Choroid plexus epithelial cell (primary cell): ENCODE data around the gene NPTX1.

Experiments
- DNase-seq: peaks from one replicate; pipeline ENCODE4 v3.0.0-alpha.2; 2010; ENCODE audit warnings: low read depth
- H3K4me3 ChIP-seq: 2 replicates; pipeline ENCODE4 v1.5.1; 2011; ENCODE audit warnings: low read depth, mild to moderate bottlenecking, control low read depth, low read length, moderate library complexity
- CTCF ChIP-seq: conservative IDR thresholded peaks from 2 replicates; pipeline ENCODE4 v1.5.1; 2011; ENCODE audit warnings: low read depth, mild to moderate bottlenecking, control low read depth, inconsistent platforms, low read length, moderate library complexity

NPTX1 gene

GRCh38 chr17:80422981-80423380, 53.4 kb downstream of the NPTX1 start:
- no peak for DNase-seq
- no peak overlapping the region for H3K4me3 ChIP-seq
- TF ChIP-seq CTCF = no peak

DNA sequence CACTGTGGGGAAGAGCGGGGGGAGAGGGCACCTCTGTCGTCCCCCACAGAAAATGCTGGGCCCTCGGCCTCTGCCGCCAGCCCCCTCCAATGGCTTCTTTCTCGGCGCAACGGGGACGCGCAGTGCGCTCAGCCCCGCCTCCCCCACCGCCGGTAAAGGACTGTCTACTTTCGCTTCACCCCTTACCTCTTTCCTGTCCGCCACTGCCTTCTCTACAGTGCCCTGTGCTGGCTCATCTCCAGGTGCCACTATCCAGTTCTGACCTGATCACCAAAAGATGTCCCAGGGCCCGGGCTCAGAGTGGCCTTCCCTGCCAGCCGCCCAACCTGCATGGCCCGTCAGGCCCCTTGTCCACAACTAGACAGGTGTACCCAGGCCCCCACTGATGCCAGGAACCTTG, 54.1 kb downstream of the NPTX1 start:
- no peak overlapping the region for H3K4me3 ChIP-seq
- no peak for TF ChIP-seq CTCF
- DNase-seq = no peak

GRCh38 chr17:80421381-80422090, 54.9 kb downstream of the NPTX1 start:
- DNase-seq = no peak

DNA sequence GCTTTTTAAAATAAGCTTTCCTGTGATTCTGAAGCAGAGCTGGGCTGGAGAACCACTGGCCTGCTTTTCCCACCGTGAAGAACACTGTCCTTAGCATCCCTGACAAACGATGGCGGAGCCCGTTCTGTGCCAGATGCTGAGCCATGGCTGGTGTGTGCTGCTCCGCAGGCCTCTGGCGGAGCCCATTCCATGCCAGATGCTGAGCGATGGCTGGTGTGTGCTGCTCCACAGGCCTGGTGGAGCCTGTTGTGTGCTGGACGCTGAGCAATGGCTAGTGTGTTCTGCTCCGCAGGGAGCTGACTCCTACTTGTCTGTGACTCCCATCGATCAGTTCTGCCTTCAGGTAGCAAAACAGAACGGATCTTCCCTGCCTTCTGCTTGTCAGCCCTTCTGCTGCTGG, 57.2 kb downstream of the NPTX1 start:
- TF ChIP-seq CTCF = no peak
- no peak for DNase-seq
- no peak overlapping the region for H3K4me3 ChIP-seq

More at GRCh38 chr17:80421381-80422090, 54.9 kb downstream of the NPTX1 start:
- TF ChIP-seq CTCF = no peak
- no peak overlapping the region for H3K4me3 ChIP-seq

DNA sequence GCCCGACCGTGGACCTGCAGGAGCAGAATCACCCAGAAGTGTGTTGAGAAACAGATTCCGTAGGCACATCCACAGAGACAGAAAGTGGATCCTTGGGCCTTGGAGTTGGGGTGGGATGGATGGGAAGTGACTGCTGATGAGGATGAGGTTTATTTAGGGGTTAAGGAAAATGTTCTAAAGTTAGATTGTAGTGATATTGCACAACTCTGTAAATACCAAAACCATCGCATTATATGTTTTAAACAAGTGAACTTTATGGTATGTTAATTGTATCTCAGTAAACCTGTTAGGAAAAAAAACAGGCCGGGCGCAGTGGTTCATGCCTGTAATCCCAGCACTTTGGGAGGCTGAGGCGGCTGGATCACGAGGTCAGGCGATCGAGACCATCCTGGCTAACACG, 57.8 kb downstream of the NPTX1 start:
- no peak for DNase-seq
- H3K4me3 ChIP-seq = no peak overlapping the region
- TF ChIP-seq CTCF = no peak
